SK-N-SH (cell line): ENCODE results near the gene WDR44. TPM values are rescaled to one million over a fixed set of nuclear protein-coding genes. Genes with fewer than 3 reads are reported as not detected.

ENCODE experiments used
- CTCF ChIA-PET: fragments of 300-600, 350-600 bp; formaldehyde crosslinking; extraction: SDS; loops from one replicate; lab custom pipeline; 2021; lab: Yijun Ruan, JAX
- POLR2A ChIA-PET: fragments of 350-600 bp; sonication (Branson Sonifier 250); formaldehyde crosslinking; extraction: SDS; loops from one replicate; lab custom pipeline; 2020; ENCODE audit warnings: antibody characterized with exemption, inconsistent platforms; lab: Yijun Ruan, JAX
- DNase-seq: peaks from one replicate; pipeline ENCODE4 v3.0.0; 2012
- H2AFZ ChIP-seq: fragments of 200-600 bp; sonication (generic); 2 replicates; pipeline ENCODE4 v1.8.1; 2016; ENCODE audit warnings: antibody characterized with exemption, mild to moderate bottlenecking, low read depth
- H3F3A ChIP-seq: fragments of 200-600 bp; sonication (generic); replicated peaks from 2 replicates; pipeline ENCODE3; 2016; ENCODE audit warnings: antibody characterized with exemption, mild to moderate bottlenecking; ENCODE audit not compliant: insufficient read depth
- H3K27ac ChIP-seq, 2 experiments: fragments of 200-500 bp in 1 of 2; fragments of 200-600 bp in 1 of 2; sonication (Bioruptor generic) in 1 of 2; sonication (generic), shearing (Covaris generic) in 1 of 2; 2 replicates each; pipeline versions ENCODE4 v1.5.1 to v1.6.1; 2014 to 2016; ENCODE audit warnings: low read depth in 2 of 2, inconsistent platforms in 1 of 2, low read length in 1 of 2, mild to moderate bottlenecking in 1 of 2, mixed read lengths in 1 of 2
- H3K27me3 ChIP-seq: fragments of 200-600 bp; sonication (generic), shearing (Covaris generic); 2 replicates; pipeline ENCODE4 v1.6.1; 2016; ENCODE audit warnings: mixed run types; ENCODE audit not compliant: insufficient read depth
- H3K36me3 ChIP-seq, 2 experiments: fragments of 200-500 bp in 1 of 2; fragments of 200-600 bp in 1 of 2; sonication (Bioruptor generic) in 1 of 2; sonication (generic) in 1 of 2; replicated peaks in 1 of 2; 2 replicates each; pipeline versions ENCODE3 to v1.5.1; 2014 to 2016; ENCODE audit warnings: low read length in 1 of 2, mild to moderate bottlenecking in 1 of 2; ENCODE audit not compliant: insufficient read depth in 2 of 2, control insufficient read depth in 1 of 2
- H3K4me1 ChIP-seq, 2 experiments: fragments of 200-500 bp in 1 of 2; fragments of 200-600 bp in 1 of 2; sonication (Bioruptor generic) in 1 of 2; sonication (generic), shearing (Covaris generic) in 1 of 2; 2 replicates each; pipeline versions ENCODE4 v1.5.1 to v1.6.1; 2014 to 2016; ENCODE audit warnings: low read depth in 1 of 2, low read length in 1 of 2, mixed run types in 1 of 2; ENCODE audit not compliant: insufficient read depth in 2 of 2, control insufficient read depth in 1 of 2
- H3K4me2 ChIP-seq: fragments of 200-600 bp; sonication (generic), shearing (Covaris generic); 2 replicates; pipeline ENCODE4 v1.6.1; 2017; ENCODE audit warnings: mixed run types
- H3K4me3 ChIP-seq, 2 experiments: fragments of 200-500 bp in 1 of 2; fragments of 200-600 bp in 1 of 2; sonication (Bioruptor generic) in 1 of 2; sonication (generic), shearing (Covaris generic) in 1 of 2; 2 replicates each; pipeline versions ENCODE4 v1.5.1 to v1.8.1; 2014 to 2016; ENCODE audit warnings: low read depth in 2 of 2, inconsistent platforms in 1 of 2, low read length in 1 of 2, mild to moderate bottlenecking in 1 of 2, mixed read lengths in 1 of 2, moderate library complexity in 1 of 2
- H3K79me2 ChIP-seq: fragments of 200-600 bp; sonication (generic); 2 replicates; pipeline ENCODE4 v1.8.1; 2017; ENCODE audit warnings: mild to moderate bottlenecking; ENCODE audit not compliant: insufficient read depth
- H3K9ac ChIP-seq: fragments of 200-600 bp; sonication (generic); 2 replicates; pipeline ENCODE4 v1.6.1; 2017; ENCODE audit warnings: mixed run types
- H3K9me2 ChIP-seq: fragments of 200-600 bp; sonication (generic); 2 replicates; pipeline ENCODE4 v1.6.1; 2017; ENCODE audit warnings: mixed run types
- H3K9me3 ChIP-seq: fragments of 200-600 bp; sonication (generic); 2 replicates; pipeline ENCODE4 v1.6.1; 2017; ENCODE audit warnings: mixed run types, mild to moderate bottlenecking, moderate library complexity
- H4K20me1 ChIP-seq: fragments of 200-600 bp; sonication (generic); 2 replicates; pipeline ENCODE4 v1.6.1; 2017; ENCODE audit warnings: mild to moderate bottlenecking, mixed run types; ENCODE audit not compliant: insufficient read depth
- FOSL2 ChIP-seq: IDR thresholded peaks from 2 replicates; pipeline ENCODE4 v1.4.0; 2012; ENCODE audit warnings: low read depth, mild to moderate bottlenecking, moderate library complexity, borderline replicate concordance
- GATA2 ChIP-seq: sonication (generic); formaldehyde crosslinking; IDR thresholded peaks from 2 replicates; pipeline ENCODE4 v1.5.0; 2020; ENCODE audit warnings: mild to moderate bottlenecking, missing genetic modification reagents
- NFIC ChIP-seq: IDR thresholded peaks from 2 replicates; pipeline ENCODE4 v1.4.0; 2012; ENCODE audit warnings: borderline replicate concordance
- NRF1 ChIP-seq: IDR thresholded peaks from 2 replicates; pipeline ENCODE4 v1.6.1; 2012; ENCODE audit warnings: low read depth, mild to moderate bottlenecking, low read length
- RAD21 ChIP-seq: IDR thresholded peaks from 2 replicates; pipeline ENCODE4 v1.6.1; 2012; ENCODE audit warnings: mild to moderate bottlenecking, low read length
- RFX5 ChIP-seq: IDR thresholded peaks from 2 replicates; pipeline ENCODE4 v1.6.1; 2012; ENCODE audit warnings: mild to moderate bottlenecking, improper control_type of control experiment, low read length
- SIN3A ChIP-seq: IDR thresholded peaks from 2 replicates; pipeline ENCODE4 v1.6.1; 2012; ENCODE audit warnings: low read depth, mild to moderate bottlenecking, low read length, moderate library complexity, borderline replicate concordance
- TAF1 ChIP-seq: IDR thresholded peaks from 2 replicates; pipeline ENCODE4 v1.6.1; 2012; ENCODE audit warnings: low read depth, mild to moderate bottlenecking, low read length, moderate library complexity, borderline replicate concordance
- TCF12 ChIP-seq: IDR thresholded peaks from 2 replicates; pipeline ENCODE4 v1.4.0; 2012
- TEAD4 ChIP-seq: IDR thresholded peaks from 2 replicates; pipeline ENCODE4 v1.4.0; 2012; ENCODE audit warnings: mild to moderate bottlenecking, borderline replicate concordance; ENCODE audit not compliant: insufficient read depth
- WGBS: methylation state at CpG from one replicate; pipeline ENCODE4 v1.1.6; 2017; ENCODE audit warnings: low lambda C conversion rate; 5-methylcytosine and 5-hydroxymethylcytosine counted together
- polyA plus RNA-seq, 3 experiments: library from polyadenylated mRNA; depleted of rRNA; stranded (reverse); fragments of >200 nt; gene quantifications; 2 replicates each; pipeline ENCODE4 v1.2.3, GENCODE V29; 2012
- TF ChIP-seq, protein P1 (sequence below): fragments of 150-350 bp; IDR thresholded peaks from 2 replicates; pipeline ENCODE4 v1.6.1; 2017; ENCODE audit warnings: antibody characterized with exemption, low read length, low read depth, borderline replicate concordance
- TF ChIP-seq, protein P2 (sequence below): IDR thresholded peaks from 2 replicates; pipeline ENCODE4 v1.6.1; 2012; ENCODE audit warnings: mild to moderate bottlenecking, low read depth, low read length, moderate library complexity

WDR44 gene
- polyA plus RNA-seq, 1 of the 3 experiments (the other 2 are of a cell fraction) = 5.3 TPM

DNA sequence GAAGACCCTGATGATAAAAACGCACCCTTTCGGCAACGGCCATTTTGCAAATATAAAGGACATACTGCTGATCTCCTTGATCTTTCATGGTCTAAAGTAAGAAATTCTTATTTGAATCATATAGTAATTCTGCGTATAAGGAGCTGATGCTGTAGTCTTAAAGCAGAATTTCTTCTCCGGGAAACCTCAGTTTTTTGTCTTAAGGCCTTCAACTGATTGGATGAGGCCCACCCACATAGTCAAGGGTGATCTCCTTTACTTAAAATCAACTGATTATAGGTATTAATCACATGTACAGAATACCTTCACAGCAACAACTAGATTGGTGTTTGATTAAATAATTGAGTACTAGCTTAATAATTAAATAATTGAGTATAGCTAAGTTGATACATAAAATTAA lies 86.9 kb downstream of the WDR44 start:
- Histone ChIP-seq H3K79me2 (no peaks in the 10 kb centered on the region), H3K9ac (no peak overlapping the region), H3K4me1 (no peaks in the 10 kb centered on the region), H3K27ac (no peak overlapping the region), H3K27me3 (no peaks in the 10 kb centered on the region)
- DNase-seq = no peak
- POLR2A ChIA-PET = no interaction called here
- 83% methylated on average over 5 of the region's 5 CpGs for WGBS
- no peak for TF ChIP-seq RAD21
- TF ChIP-seq, protein P1, sequence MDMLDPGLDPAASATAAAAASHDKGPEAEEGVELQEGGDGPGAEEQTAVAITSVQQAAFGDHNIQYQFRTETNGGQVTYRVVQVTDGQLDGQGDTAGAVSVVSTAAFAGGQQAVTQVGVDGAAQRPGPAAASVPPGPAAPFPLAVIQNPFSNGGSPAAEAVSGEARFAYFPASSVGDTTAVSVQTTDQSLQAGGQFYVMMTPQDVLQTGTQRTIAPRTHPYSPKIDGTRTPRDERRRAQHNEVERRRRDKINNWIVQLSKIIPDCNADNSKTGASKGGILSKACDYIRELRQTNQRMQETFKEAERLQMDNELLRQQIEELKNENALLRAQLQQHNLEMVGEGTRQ = no peak
- no peak for TF ChIP-seq TAF1
- TF ChIP-seq RFX5 = no peak
- TF ChIP-seq, protein P2, sequence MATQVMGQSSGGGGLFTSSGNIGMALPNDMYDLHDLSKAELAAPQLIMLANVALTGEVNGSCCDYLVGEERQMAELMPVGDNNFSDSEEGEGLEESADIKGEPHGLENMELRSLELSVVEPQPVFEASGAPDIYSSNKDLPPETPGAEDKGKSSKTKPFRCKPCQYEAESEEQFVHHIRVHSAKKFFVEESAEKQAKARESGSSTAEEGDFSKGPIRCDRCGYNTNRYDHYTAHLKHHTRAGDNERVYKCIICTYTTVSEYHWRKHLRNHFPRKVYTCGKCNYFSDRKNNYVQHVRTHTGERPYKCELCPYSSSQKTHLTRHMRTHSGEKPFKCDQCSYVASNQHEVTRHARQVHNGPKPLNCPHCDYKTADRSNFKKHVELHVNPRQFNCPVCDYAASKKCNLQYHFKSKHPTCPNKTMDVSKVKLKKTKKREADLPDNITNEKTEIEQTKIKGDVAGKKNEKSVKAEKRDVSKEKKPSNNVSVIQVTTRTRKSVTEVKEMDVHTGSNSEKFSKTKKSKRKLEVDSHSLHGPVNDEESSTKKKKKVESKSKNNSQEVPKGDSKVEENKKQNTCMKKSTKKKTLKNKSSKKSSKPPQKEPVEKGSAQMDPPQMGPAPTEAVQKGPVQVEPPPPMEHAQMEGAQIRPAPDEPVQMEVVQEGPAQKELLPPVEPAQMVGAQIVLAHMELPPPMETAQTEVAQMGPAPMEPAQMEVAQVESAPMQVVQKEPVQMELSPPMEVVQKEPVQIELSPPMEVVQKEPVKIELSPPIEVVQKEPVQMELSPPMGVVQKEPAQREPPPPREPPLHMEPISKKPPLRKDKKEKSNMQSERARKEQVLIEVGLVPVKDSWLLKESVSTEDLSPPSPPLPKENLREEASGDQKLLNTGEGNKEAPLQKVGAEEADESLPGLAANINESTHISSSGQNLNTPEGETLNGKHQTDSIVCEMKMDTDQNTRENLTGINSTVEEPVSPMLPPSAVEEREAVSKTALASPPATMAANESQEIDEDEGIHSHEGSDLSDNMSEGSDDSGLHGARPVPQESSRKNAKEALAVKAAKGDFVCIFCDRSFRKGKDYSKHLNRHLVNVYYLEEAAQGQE = no peak
- TF ChIP-seq, all 33 proteins: peak for 0
- H3K9me3 ChIP-seq = no peaks in the 10 kb centered on the region
- H3K4me2 ChIP-seq = no peak overlapping the region
- H3K9me2 ChIP-seq = no peaks in the 10 kb centered on the region
- H4K20me1 ChIP-seq = no peaks in the 10 kb centered on the region
- peaks cover 8 to 30% of the 10 kb centered on the region in 2 experiments for H3K36me3 ChIP-seq
- H3K4me3 ChIP-seq = no peak overlapping the region
- no peak overlapping the region for H2AFZ ChIP-seq
- no peaks in the 10 kb centered on the region for H3F3A ChIP-seq
- CTCF ChIA-PET = no interaction called here

DNA sequence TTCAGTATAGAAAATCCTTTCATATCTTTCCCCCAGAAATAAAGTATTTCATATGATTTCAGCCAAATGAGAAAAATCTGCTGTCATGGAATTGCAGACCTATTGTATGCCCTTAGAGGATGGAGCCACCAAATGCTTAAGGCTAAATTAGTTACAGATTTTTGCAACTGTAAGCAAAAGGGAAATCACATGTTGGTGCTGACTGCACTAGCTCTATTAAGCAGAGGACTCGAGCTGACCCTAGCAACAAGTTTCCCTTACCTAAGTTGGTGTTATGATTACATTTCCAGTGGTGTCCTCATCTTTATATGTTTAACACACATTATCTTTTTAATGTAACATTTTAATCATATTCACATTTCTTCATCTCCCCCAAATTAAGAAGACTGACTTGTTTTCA lies 91.4 kb downstream of the WDR44 start:
- H3K27ac ChIP-seq = no peak overlapping the region
- no peaks in the 10 kb centered on the region for H3K9me2 ChIP-seq
- CTCF ChIA-PET = no interaction called here
- no peaks in the 10 kb centered on the region for H4K20me1 ChIP-seq
- H3K4me1 ChIP-seq = no peaks in the 10 kb centered on the region
- no peak overlapping the region for H2AFZ ChIP-seq
- no peaks in the 10 kb centered on the region for H3F3A ChIP-seq
- no peak overlapping the region for H3K4me2 ChIP-seq
- no peak for DNase-seq
- no peaks in the 10 kb centered on the region for H3K79me2 ChIP-seq
- 48% methylated on average over 1 of the region's 1 CpG for WGBS
- H3K9me3 ChIP-seq = no peaks in the 10 kb centered on the region
- no peak for TF ChIP-seq FOSL2
- no peak for TF ChIP-seq SIN3A
- no peak for TF ChIP-seq NFIC
- no peak for TF ChIP-seq GATA2 (CRISPR knock-in tag)
- no peak for TF ChIP-seq TAF1
- TF ChIP-seq TCF12 = no peak
- TF ChIP-seq TEAD4 = no peak
- TF ChIP-seq NRF1 = no peak
- no peak overlapping the region for H3K9ac ChIP-seq
- no peak overlapping the region for H3K4me3 ChIP-seq
- H3K36me3 ChIP-seq = peaks cover 8 to 27% of the 10 kb centered on the region in 2 experiments
- no peaks in the 10 kb centered on the region for H3K27me3 ChIP-seq
- POLR2A ChIA-PET = no interaction called here
